ENCODE data around the gene RPS21.
"Not testable (repeated sequence)": the region's sequence is repeated elsewhere in the genome, so short reads cannot be mapped to it uniquely, and the experiment has no call there.

Gene RPS21

DNA sequence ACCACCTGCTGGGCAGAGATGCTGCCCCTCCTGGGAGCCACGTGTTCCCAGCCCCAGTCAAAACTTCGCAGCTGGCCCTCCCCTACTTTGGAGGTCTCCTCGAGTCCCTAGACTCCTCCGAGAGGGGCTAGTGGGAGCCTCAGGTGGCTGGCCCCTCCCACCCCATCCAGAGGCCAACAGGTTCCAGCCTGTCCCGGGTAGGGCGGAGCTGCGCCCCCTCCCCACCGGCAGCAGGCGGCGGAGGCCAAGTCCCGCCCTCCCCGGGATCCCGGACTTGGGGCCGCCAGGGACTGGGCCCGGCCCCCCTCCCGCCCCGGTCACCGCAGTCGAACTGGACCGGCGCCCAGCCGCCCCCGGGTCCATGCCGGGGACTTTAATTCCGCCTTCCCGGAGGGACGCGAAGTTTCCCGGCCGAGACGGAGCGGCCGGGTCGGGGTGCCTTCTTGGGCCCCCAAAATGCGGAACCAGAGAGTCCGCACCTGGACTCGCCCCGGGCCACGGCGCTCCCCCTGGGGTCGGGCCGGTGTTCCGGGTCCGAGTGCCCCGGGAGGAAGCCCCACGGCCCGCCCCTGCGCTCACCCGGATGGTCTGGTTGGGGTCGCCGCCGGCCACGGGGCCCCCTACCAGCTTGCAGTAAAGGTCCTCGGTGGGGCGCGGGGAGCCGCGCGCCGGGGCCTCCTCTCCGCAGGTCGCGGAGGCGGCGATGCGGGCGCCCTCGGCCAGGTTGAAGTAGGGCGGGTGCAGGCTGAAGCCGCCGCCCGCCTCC is 20.4 kb upstream of the RPS21 start:
- peak; percentile 85 for DNase-seq

DNA sequence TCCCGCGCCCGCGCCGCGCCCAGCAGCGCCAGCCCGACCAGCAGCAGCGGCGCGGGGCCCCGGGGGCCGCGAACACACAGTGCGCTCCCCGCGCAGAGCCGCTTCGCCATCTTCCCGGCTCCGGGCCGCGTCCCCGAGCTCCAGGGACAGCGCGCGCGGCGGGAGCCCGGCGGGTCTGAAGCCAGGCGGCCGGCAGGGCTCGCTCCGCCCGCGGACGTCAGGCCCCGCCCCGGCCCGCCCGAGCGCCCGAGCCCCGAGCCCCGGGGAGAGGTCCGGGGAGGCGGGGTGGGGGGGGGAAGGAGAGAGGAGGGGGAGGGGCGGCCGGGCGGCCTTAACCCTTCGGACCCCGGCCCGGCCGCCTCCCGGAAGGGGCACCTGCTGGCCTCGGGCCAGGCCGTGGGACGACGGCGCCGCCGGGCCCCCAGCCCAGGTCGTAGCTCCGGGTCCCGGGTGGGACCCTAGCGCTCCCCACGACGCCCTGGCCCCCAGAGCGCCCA is 19.7 kb upstream of the RPS21 start, which contains the start of gene LAMA5:
TSS of gene LAMA5 (minus strand) at position 177 of the 497 bp plus-strand sequence. CDS start at position 110, 67 bp downstream.
- peak; percentile 97 for DNase-seq

DNA sequence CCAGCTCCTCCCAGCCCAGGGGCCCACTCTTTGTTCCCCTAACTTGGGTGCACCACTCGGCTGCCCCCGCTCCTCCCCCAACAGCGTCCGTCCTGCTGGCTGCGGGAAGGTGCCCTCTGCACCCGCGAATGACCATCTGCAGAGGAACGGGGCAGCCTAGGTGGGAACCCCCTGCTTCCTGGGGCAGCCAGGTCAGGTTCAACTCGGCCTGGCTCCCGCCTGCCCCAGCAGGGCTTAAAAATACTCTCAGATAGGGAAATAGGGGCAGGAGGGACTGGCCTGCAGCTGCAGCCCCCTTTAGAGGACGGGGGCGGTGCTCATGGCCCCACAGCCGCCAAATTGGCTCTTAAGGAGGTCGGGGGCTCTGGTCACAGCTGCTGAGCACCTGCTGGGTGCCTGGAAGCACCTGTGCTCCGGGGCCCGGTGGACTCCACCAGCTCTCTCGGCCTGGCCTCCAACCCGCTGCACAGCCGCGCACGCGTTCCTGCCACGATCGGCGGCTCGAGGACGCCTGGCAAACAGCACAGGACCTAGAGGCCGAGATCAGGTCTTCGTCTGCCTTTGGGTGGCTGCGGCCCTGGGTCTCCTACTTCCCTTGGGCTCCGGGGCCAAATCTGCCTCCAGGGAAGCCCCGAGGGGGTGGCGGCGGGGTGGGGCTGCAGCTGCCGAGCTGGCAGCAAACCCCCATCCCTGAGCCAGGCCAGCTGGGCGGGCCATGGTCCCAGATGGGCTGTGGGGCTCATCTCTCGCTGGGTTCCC is 19.1 kb upstream of the RPS21 start:
- DNase-seq: peak; percentile 64

DNA sequence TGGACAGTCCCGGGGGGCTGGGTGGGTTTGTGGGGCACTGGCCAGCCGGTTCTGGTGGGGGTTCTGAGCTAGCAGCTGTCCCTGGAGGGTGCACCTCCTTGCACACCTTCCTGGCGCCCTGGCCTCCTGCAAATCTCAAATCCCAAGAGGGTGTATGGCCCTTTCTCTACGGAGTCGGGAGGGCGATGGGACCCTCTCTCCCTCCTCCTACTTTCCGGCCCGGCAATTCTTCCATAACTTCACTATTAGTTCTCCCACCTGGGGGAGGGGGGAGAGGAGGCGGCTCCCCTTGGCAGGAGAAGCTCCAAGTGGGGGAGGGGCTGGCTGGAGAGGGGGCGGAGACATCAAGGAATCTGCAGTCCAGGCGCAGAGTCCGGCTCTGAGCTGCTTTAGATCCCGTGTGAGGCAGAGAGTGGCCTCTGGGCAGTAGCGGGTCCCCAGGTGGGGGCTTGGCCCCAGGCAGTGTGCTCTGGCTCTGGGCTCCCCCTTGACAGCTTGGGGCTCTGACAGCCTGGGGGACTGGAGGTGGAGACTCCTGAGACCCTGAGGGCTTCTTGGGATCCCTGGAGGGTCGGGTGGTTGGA is 18.4 kb upstream of the RPS21 start:
- peak; percentile 81 for DNase-seq

DNA sequence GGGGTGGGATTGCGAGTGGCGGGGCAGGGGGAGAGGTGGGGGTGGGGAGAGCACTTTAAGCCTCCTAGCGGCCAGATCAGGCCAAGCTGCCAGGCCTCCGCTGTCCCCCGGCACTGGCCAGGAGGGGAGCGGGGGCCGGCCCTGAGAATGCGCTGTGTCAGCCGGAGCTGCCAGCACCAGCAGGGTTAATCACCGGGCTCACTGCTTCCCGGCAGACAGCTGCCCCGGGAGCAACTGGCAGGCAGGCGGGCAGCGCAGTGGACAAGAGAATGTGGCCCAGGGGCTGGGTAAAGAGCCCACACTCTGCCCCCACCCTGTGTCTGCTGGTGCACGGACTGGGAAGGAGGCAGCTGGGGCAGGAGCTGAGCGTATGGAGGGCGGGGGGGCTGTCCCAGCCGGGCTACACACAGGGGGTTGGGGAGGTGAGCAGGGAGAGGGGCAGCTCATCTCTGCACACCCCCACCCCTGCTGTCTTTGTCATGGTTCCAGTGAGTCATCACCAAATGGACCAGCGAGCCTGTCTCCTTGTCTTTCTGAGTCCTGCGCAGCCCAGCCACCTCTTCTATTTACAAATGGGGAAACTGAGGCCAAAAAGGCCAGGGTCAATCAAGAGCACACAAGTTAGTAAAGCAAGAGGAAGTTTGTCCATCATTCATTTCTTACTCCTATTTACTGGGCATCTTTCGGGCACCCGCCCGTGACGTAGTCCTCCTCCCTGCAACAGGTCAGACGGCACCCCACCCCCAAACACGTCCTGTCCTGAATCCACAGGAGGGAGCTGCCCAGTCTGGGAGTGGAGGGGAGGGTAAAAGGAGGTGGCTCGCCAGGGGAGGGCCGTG is 17.7 kb upstream of the RPS21 start:
- DNase-seq: peak; percentile 92

DNA sequence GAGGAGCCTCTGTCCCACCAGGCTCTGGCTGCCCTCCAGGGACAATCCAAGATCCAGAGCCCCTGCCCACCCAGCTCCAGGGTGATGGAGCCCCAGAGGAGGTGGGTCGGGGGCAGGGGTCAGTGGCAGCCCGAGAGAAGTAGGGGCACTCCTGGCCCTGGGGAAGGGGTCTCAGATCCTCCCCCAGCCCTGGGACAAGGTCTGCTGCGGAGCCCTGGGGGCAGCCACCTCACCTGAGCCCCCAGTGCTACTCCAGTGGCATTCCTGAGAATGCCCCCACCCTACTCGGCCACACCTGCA is 17.1 kb upstream of the RPS21 start:
- no peak for DNase-seq

DNA sequence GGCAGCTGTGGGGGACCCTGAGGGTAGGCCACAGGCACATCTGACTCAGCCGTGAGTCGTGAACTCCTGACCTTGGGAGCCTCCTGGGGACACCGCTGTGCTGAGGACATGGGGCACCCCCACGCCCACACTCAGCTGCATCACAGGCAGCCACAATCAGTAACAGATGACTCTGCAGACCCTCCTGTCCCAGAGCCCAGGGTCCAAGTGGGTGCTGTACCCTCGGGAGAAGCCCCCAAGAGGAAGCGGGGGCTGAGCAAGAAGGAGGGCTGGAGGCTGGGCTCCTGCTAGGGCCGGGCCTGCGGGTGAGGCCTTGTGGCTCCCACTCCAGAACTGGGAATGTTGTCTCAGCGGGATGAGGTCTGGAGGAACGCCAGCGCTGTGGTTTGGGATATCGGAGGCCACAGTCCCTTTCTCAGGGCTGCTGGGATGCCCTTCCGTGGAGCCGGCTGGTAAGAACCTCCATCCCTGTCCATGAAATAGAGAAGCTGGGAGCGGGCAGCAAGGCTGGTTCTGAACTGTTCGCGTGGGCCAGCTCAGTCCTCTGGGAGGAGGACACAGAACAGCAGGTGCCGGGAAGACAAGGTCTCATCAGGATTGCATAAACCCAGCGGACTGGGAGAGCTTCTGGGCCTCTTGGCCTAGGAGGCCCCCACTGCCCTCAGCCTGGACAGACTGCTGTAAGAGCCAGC is 16.6 kb upstream of the RPS21 start:
- peak; percentile 82 for DNase-seq

DNA sequence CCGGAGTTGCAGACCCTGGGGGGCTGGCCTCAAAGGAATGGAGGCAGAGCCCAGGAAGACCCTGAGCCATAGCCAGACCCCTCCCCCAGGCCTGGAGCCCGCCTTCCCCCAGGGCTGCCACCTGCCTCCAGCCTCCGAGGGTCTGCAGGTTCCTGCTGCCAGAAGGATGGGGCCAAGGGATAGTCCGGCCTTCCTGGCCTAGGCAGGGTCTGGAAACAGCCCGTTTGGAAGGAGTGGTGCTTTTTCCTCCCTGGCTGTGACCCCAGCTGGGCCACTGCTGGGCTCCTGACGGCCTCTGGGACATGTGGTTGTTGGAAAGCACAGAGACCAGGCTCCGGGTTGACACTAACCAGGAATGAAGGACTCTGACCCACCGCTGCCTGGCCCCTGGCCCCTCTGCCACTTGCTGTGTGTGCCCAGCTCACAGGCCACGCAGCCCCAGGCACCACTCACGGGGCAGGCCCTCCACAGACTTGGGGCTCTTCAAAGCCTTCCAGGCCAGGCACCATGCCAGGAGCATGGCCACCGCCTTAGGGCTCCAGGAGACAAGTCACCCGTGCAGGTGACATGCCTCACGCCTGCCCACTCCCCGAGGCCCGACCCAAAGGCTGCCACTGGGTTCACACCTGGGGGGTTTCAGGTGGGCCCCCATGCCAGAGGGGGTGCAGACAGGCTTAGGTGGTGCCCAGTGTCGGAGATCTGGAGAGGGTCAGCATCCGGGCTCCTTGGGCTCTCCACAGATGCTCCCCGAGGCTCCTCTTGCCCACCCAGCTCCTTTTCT is 15.9 kb upstream of the RPS21 start:
- no peak for DNase-seq

DNA sequence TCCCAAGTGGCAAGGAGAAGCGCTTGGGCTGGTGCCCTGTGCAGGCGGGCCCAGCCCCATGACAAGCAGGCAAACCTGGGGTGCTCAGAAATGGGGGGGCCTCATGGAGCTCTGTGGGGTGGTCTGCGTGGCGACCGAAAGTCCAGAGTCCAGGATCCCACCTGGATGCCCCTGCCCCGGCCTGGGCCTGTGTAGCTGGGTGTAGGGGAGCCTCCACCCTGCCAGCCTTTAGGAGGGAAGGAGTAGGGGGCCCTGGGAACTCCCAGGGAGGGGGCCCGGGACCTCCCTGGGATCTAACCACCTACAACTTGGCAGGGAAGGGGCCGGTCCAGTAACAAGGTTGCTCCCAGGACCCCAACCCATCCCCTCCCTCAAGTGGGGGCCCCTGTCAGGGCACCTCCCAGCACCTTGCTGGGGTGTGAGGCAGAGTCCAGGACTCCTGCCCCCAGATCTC is 15.3 kb upstream of the RPS21 start:
- no peak for DNase-seq

DNA sequence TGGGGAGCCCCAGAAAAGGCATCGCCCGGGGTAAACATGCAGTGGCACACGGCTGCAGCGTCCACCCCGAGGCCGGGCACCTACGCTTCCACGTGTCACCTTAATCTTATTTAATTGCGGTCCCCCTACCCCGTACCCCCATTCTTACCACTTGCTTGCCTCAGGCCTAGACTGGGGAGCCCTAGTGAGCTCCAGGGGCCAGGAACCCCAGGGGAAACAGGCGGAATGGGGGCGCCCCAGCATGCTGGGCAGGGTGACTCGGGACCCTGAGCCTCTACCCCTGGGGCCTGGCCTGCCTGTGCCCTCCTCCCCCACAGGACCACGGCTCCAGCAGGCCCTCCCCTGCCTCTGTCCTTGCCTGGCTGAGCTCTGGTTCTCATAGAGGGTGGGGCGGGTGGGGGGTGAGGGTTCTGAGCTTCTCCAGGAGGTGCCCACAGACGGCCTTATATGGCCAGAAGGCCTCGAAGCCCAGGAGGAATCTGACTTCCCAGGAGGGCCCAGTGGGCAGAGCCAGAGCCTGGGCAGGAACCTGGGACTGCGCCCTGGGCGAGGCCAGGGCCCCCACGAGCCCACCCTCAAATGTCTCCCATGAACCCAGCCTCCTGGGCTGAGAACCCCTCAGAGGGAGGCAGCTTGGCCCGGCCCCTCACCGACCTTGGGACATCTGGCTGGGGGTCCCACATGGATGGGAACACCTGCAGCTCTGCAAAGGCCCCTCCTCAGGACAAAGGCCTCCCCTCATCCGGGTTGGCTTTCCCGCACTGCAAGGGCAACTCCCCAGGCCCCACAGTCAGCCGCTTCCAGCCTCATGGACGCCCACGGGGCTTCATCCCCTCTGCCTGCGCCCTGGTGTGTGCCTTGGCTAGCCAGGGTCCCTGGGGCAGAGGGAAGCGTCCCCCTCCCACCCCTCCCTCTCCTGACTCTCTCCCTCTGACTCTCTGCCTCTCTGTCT is 14.6 kb upstream of the RPS21 start:
- no peak for DNase-seq

DNA sequence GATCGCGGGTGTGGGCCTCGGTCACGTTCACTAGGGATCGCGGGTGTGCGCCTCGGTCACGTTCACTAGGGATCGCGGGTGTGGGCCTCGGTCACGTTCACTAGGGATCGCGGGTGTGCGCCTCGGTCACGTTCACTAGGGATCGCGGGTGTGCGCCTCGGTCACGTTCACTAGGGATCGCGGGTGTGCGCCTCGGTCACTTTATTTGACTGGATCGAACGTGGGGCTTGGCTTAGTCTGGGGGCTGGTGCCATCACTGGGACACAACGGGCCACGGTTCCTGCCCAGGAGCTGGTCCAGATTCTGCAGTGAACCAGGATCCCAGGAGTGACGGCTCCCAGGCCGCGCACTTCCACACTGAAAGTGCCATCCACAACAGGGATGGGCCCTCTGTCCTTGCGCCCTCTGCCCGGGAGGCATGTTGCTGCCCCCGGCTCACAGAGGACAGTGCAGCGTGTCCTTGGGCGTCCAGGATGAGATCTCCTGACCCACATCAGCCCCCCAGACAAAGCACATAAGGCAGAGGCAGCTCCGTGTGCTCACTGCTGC is 13.2 kb upstream of the RPS21 start:
- not testable (repeated sequence) for DNase-seq

DNA sequence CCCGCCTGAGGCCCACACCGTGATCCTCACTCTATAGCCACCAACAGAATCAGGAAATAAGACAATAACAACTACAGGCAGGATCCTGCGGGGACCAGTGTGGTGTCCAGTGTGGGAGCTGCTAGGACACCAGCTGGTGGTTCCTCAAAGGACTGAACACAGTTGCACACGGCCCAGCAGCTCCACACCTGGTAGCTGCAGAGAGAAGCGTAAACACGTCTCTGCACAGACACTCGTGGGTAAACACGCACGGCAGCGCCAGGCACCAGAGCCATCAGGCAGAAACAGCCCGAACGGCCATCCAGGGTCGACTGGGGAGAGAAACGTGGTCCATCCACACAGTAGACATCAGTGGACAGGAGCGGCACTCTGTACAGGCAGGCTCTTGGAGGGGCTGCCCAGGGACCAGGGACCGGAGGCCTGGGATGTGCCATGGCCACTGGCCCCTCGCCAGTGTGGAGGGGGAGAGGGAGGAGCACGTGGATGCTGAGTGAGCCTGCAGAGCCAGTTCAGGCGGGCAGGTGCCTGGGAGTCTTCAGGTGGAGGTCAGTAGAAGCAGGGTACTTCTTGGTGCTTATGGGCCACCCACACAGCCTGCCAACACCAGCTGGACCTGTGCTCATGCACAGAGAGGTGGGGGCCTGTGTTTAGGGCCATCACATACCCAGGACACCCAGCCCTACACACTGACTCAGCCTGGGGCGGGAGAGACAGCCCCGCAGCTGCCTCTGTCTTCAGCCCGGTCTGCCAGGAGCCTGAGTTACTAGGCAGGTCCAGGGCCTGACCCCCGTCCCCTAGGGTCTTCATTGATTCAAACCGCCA is 12.4 kb upstream of the RPS21 start:
- DNase-seq: no peak

DNA sequence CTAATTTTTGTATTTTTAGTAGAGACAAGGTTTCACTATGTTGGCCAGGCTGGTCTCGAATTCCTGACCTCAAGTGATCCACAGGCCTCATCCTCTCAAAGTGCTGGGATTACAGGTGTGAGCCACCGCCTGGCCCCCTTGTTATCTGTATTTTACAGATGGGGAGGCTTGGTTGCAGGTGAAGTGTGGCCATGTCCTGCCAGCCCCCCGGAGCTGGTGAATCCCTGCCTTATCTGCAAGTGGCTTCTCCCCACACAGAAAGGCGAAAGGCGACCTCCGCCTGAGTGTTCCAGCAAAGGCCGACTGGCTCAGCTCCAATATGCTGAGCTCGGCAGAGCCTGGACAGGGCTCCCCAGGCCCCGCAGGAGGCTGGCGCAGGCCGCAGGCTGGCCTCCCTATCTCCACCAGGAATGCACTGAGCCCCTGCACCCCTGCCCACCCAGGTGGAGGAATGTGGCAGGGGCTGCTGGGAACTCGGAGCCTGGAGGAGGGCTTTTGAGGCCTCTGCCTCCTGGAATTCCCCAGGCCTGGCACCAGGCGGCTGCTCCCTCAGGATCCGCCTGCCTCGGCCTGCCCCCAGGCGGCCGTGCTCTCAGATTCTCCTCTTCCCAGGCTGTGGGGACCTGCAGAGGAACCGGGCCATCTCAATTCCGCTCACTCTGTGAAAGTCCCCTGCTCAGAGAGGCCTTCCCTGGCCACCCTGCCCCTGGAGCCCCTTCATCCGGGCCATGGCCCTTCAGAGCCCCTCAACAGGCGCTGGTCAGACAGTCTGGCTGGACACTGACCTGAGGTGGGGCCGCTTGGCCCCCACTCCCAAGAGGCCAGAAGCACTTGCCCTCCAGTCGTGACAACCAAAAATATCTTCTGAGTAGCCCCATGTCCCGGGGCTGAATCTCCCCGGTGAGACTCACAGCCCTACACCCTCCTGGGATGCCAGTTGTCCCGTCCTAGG is 10.5 kb upstream of the RPS21 start:
- peak; percentile 88 for DNase-seq

DNA sequence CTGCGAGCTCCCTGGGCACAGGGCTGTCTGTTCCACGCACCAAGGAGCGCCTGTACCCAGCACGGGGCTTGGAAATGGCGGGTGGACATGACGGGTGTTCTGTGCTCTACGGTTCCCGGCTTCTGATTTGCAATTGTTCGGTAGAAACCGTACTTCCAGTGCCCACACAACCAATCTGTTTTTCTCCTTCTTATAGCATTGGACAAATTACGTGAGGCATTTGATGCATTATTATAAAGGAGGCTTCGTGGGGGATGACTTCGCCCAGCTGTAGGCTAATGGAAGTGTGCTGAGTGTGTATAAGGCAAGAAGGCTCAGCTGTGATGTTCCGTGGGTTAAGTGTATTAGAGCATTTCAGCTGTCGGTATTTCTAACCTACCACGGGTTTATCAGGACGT is 9.8 kb upstream of the RPS21 start:
- no peak for DNase-seq

DNA sequence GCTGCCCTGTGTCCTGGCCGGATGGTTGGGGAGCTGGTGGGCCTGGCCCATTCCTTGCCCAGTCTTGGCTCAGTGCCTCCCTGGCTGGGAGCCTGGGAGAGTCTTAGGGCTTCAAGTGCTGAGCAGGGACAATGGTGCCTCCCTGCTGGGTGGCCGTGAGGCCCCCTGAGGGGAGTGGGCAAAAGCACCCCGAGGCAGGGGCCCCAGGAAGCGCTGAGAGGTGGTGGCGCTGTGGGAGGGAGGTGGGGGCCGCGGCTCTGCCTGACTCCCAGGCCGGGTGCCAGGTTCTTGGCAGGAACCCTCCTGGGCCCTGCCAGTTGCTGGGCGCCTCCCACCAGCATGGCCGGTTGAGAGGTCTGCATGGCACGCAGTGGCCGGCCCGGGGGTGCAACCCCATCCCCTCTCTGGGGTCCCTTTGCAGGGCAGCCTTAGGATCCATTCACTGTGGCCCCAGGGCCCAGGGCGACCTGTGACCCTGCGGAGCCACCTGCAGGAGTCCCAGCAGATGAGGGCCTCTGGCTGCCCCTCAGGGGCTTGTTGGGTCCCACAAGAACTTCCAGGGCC is 9.2 kb upstream of the RPS21 start:
- no peak for DNase-seq

DNA sequence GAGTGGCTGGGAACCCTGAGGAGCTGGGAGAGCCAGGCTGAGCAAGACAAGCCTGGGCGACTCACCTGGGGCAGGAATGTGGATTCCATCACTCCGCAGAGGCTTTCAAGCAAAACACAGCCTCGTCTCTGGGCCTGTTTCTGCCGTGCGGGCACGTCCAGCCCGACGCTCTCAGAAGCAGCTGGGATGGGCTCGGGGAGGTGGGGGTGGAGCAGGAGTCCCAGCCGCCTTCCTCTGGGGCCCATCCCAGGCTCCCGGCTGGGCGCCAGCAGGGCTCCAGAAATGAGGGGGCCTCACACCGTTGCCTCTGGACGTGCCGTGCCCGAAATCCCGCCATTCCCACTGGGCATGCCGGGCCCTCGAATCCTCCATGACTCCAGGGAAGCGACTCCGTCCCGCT is 8.7 kb upstream of the RPS21 start:
- no peak for DNase-seq

DNA sequence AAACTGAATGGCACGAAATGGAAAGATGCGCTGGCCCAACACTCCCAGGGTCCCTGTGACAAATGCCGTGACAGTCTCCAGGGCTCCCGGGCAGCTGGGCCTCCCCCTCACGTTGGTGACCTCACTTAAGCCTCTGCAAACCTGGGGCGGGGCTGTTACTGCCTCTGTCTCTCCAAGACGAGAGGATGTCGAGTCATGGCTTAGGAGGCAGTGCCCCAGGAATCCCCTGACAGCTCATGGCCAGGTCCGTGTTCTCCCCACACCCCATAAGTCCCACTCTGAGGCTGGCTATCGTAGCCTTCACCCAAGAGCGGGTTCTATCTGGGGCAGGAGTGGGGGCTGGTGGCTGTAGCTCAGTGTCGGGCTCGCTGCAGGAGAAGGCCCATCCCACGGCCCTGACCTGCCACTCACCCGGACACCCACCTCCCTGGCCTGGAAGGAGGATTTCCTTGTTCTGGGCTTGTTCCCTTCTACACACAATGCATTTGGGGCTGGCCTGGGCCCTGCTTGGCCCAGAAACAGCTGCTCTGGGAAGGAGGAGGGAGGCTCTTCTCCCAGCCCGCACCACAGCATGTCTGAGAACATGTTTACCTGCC is 5.6 kb upstream of the RPS21 start:
- no peak for DNase-seq

Data from 8988T (cell line).